Thymus (tissue), 11 donors: ENCODE data around the gene TXN2. TPM values are rescaled to one million over a fixed set of nuclear protein-coding genes. Genes with fewer than 3 reads are reported as not detected.

Source experiments
- DNase-seq, 9 donors: peaks; one replicate each; pipeline ENCODE4 v3.0.0-alpha.2; 2013; ENCODE audit warnings: low spot score in 9 of 9, low read depth in 6 of 9, missing footprints in 1 of 9
- H3K27ac ChIP-seq, 2 donors: one replicate each; pipeline ENCODE4 v1.5.1; 2013; ENCODE audit warnings: control low read depth in 1 of 2, low read depth in 1 of 2, low read length in 1 of 2, mild to moderate bottlenecking in 1 of 2, moderate library complexity in 1 of 2
- H3K27me3 ChIP-seq, 2 donors: one replicate each; pipeline ENCODE4 v1.5.1; 2013; ENCODE audit warnings: low read length in 1 of 2; ENCODE audit not compliant: control insufficient read depth in 2 of 2, insufficient read depth in 1 of 2
- H3K36me3 ChIP-seq, 2 donors: one replicate each; pipeline ENCODE4 v1.5.1; 2013; ENCODE audit warnings: low read length in 1 of 2, mild to moderate bottlenecking in 1 of 2, moderate library complexity in 1 of 2; ENCODE audit not compliant: control insufficient read depth in 2 of 2, insufficient read depth in 2 of 2
- H3K4me1 ChIP-seq, 2 donors: one replicate each; pipeline ENCODE4 v1.5.1; 2013; ENCODE audit warnings: low read length in 2 of 2; ENCODE audit not compliant: control insufficient read depth in 2 of 2, insufficient read depth in 2 of 2
- H3K4me3 ChIP-seq, 2 donors: one replicate each; pipeline ENCODE4 v1.5.1; 2013; ENCODE audit warnings: low read length in 2 of 2, control low read depth in 1 of 2, mild to moderate bottlenecking in 1 of 2
- H3K9me3 ChIP-seq, 2 donors: one replicate each; pipeline ENCODE4 v1.5.1; 2013; ENCODE audit warnings: low read length in 1 of 2, mild to moderate bottlenecking in 1 of 2; ENCODE audit not compliant: control insufficient read depth in 2 of 2, insufficient read depth in 1 of 2
- WGBS: extraction: QIAGEN DNeasy Blood & Tissue Kit; methylation state at CpG from one replicate; pipeline ENCODE4 v1.1.7; 2013; 5-methylcytosine and 5-hydroxymethylcytosine counted together
- polyA plus RNA-seq: library from polyadenylated mRNA; stranded (reverse); fragments of 200-250 nt; gene quantifications from one replicate; pipeline ENCODE4 v1.2.3, GENCODE V29; 2013
- total RNA-seq: library from RNA; stranded (reverse); fragments of 120-200 nt; gene quantifications from one replicate; pipeline ENCODE4 v1.2.4, GENCODE V29; 2013
- donor health status: healthy.

The TXN2 gene
- total and polyA plus RNA-seq, 2 donors, result 40.7 to 68.7 TPM

DNA sequence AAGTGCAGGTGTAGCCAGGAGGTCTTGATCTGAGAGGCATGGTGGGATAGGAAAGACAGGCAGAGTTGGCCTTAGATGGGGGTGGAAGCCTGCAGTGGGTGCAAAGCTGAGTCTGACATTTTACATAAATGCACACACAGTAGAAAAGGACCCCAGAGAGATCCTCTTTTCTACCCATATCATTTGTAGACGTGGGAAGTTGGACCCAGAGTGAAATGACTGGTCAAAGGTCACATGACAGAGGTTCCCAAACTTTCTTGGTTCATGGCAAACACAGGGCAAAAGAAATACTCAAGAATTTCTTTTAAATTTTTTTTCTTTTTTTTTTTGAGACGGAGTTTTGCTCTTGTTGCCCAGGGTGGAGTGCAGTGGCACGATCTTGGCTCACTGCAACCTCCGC lies 31.6 kb upstream of the TXN2 start:
- 97% methylated on average over 4 of the region's 4 CpGs for WGBS
- no peaks in the 10 kb centered on the region for H3K4me1 ChIP-seq
- H3K4me3 ChIP-seq, result no peak overlapping the region
- H3K9me3 ChIP-seq, result no peaks in the 10 kb centered on the region
- H3K36me3 ChIP-seq, result peaks cover 78 to 81% of the 10 kb centered on the region in 2 donors
- DNase-seq, result no peak
- H3K27ac ChIP-seq, result no peak overlapping the region
- no peaks in the 10 kb centered on the region for H3K27me3 ChIP-seq

DNA sequence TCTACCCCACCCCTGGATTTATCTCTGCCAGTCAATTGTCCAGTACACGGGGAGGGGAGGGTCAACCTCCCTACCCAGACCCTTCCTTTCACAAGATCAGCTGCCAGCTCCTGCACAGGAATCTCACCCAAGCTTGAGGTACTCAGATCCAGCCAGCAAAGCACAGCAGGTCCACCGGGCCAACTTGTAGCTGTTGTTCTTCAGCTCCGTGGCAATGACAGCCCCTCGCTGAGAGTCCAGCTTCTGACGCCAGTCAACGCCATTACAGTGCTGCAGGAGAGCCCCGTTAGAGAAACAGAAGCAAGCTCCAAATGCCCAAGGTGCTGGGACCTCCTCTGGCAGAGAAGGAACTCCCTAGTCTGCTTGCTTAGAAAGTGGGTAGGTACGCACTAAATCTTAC lies 30.9 kb upstream of the TXN2 start:
- H3K36me3 ChIP-seq, result peaks cover 71 to 74% of the 10 kb centered on the region in 2 donors
- DNase-seq, result no peak
- H3K27me3 ChIP-seq, result no peaks in the 10 kb centered on the region
- 98% methylated on average over 8 of the region's 8 CpGs for WGBS
- H3K4me1 ChIP-seq, result peaks cover 2 to 3% of the 10 kb centered on the region in 2 donors
- no peaks in the 10 kb centered on the region for H3K9me3 ChIP-seq
- H3K4me3 ChIP-seq, result no peak overlapping the region
- H3K27ac ChIP-seq, result no peak overlapping the region

- Histone ChIP-seq H3K36me3 (peaks cover 60 to 63% of the 10 kb centered on the region in 2 donors), H3K4me3 (no peak overlapping the region), H3K4me1 (peaks cover 11 to 12% of the 10 kb centered on the region in 2 donors), H3K27me3 (no peaks in the 10 kb centered on the region), H3K9me3 (peaks cover 0 to 6% of the 10 kb centered on the region in 2 donors), H3K27ac (no peak overlapping the region)
- WGBS, result 81% methylated on average over 17 of the region's 17 CpGs
- DNase-seq, result peak in 2 of 9 donors; percentile 32 to 53
Measured at GRCh38 chr22:36510966-36511881, 29.8 kb upstream of the TXN2 start.

GRCh38 chr22:36510384-36510783 lies 28.9 kb upstream of the TXN2 start:
- H3K27me3 ChIP-seq, result no peaks in the 10 kb centered on the region
- peaks cover 0 to 7% of the 10 kb centered on the region in 2 donors for H3K9me3 ChIP-seq
- H3K4me1 ChIP-seq, result peaks cover 12 to 13% of the 10 kb centered on the region in 2 donors
- no peak for DNase-seq
- H3K27ac ChIP-seq, result no peak overlapping the region
- 98% methylated on average over 3 of the region's 3 CpGs for WGBS
- H3K4me3 ChIP-seq, result no peak overlapping the region
- peaks cover 52 to 55% of the 10 kb centered on the region in 2 donors for H3K36me3 ChIP-seq

DNA sequence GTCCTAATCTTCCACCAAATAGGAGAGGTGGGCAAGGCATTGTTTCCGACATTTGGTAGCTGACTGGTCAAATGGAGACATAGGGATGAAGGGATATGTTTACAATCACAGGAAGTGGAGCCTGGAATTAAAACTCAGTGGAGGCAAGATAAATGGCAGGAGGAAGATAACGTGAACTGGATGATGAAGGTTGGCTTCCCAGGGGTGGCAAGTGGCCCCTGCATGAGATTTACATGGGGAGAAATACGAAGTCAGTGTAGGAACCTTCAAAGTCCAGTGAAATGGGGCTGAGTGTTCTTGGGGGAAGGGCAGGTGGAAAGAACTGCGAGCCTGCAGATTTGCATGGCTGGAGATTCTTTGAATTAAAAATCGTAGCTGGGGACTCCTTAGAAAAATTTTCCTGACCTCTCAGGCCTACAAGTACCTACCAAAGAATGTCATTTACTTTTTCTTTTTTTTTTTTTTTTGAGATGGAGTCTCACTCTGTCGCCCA lies 26.1 kb upstream of the TXN2 start:
- H3K4me1 ChIP-seq, result peaks cover 12 to 13% of the 10 kb centered on the region in 2 donors
- WGBS, result 92% methylated on average over 6 of the region's 6 CpGs
- H3K4me3 ChIP-seq, result peak overlapping the region; percentile 19 to 75
- peaks cover 0 to 7% of the 10 kb centered on the region in 2 donors for H3K9me3 ChIP-seq
- no peak for DNase-seq
- H3K27me3 ChIP-seq, result no peaks in the 10 kb centered on the region
- peaks cover 26 to 28% of the 10 kb centered on the region in 2 donors for H3K36me3 ChIP-seq
- H3K27ac ChIP-seq, result peak overlapping the region in 1 of 2 donors; percentile 60

- peaks cover 0 to 7% of the 10 kb centered on the region in 2 donors for H3K9me3 ChIP-seq
- no peaks in the 10 kb centered on the region for H3K27me3 ChIP-seq
- H3K4me3 ChIP-seq, result peak within 1 kb of the TSS; percentile 35 to 75
- peaks cover 12 to 13% of the 10 kb centered on the region in 2 donors for H3K4me1 ChIP-seq
- DNase-seq, result peak in 8 of 9 donors; percentile 45 to 92 (median 82)
- WGBS, result 7% methylated on average over 75 of the region's 75 CpGs
- H3K27ac ChIP-seq, result peak within 1 kb of the TSS; percentile 14 to 60
- peaks cover 19 to 21% of the 10 kb centered on the region in 2 donors for H3K36me3 ChIP-seq
Measured at GRCh38 chr22:36506637-36507517, 25.4 kb upstream of the TXN2 start, which contains the start of gene FOXRED2. TSS of gene FOXRED2 (minus strand) at chr22:36507040. CDS start at chr22:36506422, 618 bp downstream.

DNA sequence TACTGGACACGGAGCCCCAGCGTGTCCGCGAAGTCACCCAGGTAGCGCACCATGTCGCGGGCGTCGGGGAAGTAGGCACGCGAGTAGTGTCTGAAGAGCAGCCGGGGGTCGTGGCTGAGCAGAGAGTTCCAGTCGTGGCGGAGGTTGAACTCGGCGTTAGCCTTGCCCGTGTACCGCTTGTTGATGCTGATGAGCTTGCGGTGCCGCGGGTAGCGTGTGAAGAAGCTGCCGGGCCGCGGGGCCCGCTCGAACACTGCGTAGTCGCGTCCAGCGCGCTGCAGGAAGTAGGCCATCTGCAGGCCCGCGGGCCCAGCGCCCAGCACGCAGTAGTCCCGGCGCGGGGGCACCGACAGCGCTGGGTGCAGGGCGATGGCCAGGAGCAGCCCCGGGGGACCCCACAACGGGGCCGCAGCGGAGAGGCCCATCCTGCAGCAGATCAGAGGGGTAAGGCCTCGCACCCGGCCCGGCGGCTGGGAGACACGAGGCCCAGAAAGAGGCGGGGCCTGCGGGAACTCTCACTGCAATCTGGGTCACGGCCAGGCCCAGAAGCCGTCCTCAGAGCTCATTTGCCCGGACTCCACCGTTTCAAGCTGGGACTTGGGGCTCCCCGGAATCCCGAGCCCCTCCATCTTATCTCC lies 24.7 kb upstream of the TXN2 start:
- peaks cover 12 to 13% of the 10 kb centered on the region in 2 donors for H3K4me1 ChIP-seq
- 98% methylated on average over 60 of the region's 60 CpGs for WGBS
- peak overlapping the region; percentile 35 to 75 for H3K4me3 ChIP-seq
- H3K27me3 ChIP-seq, result no peaks in the 10 kb centered on the region
- peaks cover 12 to 15% of the 10 kb centered on the region in 2 donors for H3K36me3 ChIP-seq
- peaks cover 0 to 7% of the 10 kb centered on the region in 2 donors for H3K9me3 ChIP-seq
- no peak for DNase-seq
- no peak overlapping the region for H3K27ac ChIP-seq

- H3K4me3 ChIP-seq, result no peak overlapping the region
- WGBS, result 96% methylated on average over 30 of the region's 30 CpGs
- no peak overlapping the region for H3K27ac ChIP-seq
- peaks cover 0 to 3% of the 10 kb centered on the region in 2 donors for H3K27me3 ChIP-seq
- no peak for DNase-seq
- peaks cover 3 to 11% of the 10 kb centered on the region in 2 donors for H3K4me1 ChIP-seq
- no peaks in the 10 kb centered on the region for H3K9me3 ChIP-seq
- H3K36me3 ChIP-seq, result peaks cover 9 to 20% of the 10 kb centered on the region in 2 donors
Measured at GRCh38 chr22:36497910-36498665, 16.6 kb upstream of the TXN2 start.
